Activated CD4-positive, alpha-beta T cell treated with anti-CD3 and anti-CD28 coated beads, Interleukin-2, amount 50 U/mL, for 48 hours (primary cell): ENCODE results near the gene TNRC6A.
"Not testable (repeated sequence)": the region's sequence is repeated elsewhere in the genome, so short reads cannot be mapped to it uniquely, and the experiment has no call there.

Source experiments
- DNase-seq, 2 experiments: peaks; one replicate each; pipeline ENCODE4 v3.0.0-alpha.2; 2020

TNRC6A gene

DNA sequence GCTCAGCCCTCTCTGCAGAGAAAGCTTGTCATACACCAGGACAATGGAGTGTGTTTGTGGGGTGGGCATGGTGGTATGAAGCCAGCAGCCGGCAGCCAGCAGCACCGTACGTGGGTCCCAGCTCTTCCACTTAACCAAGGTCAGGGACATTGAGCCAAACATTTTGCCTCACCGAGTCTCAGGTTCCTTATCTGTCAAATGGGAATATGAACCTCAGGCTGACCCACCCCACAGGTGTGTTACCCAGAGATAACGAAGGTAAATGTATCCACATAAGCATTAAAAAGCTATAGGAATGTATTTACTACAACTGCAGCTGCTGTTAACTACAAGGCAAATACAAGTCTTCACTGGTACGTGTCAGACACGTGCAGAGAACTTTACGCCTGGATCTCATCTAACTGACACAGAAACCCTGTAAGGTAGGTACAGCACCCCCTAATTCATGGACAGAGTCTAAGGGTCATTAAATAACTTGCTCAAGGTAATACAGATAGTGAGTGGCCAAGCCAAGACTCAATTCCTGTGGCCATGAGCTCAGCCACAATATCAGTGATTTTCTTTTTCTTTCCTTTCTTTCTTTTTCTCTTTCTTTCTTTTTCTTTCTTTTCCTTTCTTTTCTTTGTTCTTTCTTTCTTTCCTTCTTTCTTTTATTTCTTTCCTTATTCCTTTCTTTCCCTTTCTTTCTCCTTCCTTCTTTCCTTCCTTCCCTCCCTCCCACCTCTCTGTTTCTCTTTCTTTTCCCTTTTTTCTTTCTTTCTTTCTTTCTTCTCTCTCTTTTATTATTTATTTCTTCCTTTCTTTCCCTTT is 117.3 kb downstream of the TNRC6A start:
- no peak for DNase-seq

DNA sequence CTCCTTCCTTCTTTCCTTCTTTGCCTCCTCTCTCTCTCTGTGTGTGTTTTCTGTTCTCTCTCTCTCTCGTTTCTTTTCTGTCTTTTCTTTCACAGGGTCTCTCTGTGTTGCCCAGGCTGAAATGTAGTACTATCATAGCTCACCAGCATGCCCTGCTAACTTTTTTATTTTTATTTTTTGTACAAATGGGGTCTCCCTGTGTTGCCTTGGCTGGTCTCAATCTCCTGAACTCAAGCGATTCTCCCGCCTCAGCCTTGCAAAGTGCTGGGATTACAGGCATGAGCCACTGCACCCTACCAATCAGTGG is 117.9 kb downstream of the TNRC6A start:
- no peak for DNase-seq

DNA sequence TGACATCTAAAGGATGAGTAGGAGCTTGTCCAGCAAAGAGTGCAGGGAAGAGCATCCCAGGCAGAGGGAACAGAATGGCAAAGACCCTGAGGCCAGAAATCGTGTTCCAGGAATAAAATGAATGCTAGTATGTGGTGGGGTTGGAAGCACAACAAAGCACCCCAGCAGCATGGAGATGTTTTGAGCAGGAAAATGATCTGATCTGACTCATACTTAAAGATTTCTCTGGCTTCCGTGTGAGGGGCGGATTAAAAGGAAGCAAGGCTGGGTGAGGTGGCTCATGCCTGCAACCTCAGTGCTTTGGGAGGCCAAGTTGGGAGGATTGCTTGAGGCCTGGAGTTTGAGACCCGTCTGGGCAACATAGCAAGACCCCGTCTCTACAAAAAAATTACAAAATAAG is 118.6 kb downstream of the TNRC6A start:
- DNase-seq, result no peak

DNA sequence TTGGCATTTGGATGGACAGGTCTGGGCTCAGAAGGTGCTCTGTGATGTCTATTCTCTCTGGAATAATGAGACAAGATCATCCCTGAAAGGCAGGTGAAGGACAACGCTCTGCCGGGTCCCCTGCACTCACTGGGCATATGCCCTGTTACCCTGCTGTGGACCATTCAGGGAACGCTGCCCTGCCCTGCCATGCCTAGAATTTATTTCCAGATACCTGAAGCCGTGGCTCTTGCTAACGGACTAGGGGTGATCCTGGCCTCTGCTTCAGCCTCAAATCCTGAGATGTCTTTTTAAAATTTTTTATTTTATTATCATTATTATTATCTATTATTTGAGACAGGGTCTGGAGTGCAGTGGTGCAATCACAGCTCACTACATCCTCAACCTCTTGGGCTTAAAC is 120.2 kb downstream of the TNRC6A start:
- DNase-seq, result no peak

DNA sequence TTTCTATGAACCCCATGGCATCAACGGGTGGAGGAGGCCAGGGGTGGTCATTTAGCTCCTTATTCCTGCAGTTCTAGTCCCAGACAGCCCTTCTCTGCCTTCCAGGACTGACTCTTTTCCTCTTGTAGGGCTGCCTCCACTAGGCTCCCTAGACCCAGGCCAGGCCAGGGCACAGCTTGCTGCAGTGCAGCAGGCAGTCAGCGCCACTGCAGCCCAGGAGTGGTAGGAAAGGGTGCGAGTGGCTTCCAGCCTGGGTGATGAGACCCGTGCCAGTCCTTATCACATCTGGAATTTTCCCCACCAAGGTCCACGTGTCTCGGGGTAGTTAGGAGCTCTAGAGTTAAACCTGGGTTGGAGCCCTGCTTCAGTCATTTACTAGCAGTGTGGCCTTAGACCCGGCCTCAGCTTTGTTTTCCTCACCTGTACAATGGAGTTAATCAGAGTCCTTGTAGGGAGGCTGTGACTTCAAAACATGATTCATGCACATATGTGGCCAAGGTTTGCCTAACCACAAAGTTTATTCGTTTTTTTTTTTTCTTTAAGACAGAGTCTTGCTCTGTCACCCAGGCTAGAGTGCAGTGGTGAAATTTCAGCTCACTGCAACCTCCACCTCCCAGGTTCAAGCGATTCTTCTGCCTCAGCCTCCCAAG is 121.0 kb downstream of the TNRC6A start:
- no peak for DNase-seq

DNA sequence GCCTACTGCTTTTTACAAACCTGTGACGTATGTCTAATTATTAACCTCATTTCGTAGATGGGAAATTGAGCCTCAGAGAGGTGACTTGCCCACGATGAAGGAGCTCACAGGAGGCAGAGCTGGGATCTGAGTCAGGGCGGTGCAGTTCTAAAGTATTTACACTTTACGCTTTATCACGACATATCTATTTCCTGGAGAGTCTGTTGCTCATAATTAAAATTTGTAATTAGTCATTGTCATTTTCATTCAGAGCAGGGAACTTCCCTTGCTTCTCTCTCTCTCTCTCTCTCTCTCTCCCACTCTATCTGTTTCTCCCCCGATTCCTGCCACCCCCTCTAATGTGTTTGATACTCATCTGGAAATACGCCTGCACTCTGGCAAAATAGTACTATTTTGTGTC is 122.2 kb downstream of the TNRC6A start:
- DNase-seq, result peak; percentile 33 to 51

DNA sequence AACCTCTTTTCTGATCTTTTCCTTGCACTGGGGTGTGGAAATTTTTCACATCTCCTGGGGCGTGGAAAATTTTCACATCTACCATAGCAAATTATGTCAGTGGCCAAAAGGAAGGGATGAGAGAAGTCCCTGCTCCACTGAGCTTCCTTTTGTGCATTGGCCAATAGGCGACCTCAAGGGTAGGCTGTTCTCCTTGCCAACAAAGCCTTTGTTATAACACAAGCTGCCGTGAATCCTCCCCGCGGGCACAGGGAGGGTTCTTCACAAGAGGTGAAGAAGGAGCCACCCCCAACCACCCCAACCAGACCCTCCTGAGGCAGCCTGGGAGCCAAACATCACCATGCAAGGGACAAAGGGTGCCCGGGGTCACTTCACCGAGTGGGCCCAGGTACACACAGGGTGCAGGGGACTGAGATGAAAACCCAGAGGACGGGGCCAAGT is 122.8 kb downstream of the TNRC6A start:
- no peak for DNase-seq

DNA sequence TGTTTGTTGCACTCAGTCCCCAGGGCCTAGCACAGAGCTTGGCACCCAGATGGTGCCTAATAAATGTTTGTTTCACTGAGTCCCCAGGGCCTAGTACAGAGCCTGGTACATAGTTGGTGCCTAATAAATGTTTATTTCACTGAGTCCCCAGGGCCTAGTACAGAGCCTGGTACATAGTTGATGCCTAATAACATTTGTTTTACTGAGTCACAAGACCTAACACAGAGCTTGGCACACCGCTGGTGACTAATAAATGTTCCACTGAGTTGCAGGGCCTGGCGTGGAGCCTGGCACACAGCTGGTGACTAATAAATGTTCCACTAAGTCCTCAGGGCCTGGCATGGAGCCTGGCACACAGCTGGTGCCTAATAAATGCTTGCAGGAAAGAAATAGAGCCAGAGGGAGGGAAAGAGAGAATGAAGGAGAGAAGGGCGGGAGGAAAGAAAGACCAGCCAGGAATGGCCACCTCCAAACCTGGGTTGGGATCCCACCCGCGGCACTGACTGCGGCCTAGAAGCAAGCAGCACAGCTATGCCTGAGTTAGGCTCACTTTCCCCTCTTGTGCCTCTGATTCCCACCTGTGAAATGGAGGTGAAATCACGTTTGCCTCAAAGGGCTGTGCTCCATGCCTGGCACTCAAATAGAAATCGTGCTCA is 123.8 kb downstream of the TNRC6A start:
- no peak for DNase-seq

DNA sequence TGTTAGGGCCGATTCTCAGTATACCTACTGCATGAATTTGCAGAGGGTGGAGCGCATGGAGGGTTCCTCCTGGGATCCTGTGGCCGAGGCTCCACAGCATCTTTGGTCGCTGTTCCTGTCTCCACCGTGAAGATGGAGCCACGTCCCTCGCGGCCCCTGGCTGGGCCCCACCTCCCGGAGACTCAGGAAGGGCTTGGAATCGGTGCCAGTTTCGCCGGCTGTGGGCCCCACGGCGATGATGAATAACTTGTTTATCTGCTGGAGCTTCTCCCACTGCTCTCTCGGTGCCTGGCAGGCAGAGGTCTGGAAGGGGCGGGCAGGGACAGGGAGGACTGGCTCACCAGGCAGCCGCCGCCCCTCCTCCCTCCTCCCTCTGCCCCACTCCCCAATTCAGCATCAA is 124.4 kb downstream of the TNRC6A start:
- DNase-seq, result no peak

DNA sequence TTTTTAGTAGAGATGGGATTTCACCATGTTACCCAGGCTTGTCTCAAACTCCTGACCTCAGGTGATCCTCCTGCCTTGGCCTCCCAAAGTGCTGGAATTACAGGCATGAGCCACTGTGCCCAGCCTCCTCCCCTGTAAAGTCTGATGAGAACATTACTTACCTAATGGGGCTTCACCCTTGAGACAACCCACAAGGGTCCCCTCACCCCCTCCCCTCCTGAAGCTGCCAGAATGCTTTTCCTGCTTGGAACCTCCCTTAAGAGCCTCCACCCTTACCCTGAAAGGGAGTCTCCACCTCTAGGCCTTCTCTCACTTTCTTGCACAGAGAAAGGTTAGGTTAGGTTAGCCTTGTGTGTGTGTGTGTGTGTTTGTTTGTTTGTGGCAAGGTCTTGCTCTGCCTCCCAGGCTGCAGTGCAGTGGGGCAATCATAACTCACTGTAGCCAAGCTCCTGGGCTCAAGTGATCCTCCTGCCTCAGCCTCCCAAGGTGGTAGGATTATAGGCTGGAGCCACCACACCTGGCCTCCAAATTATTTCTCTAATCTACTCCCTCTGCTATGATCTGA is 125.2 kb downstream of the TNRC6A start:
- no peak for DNase-seq

DNA sequence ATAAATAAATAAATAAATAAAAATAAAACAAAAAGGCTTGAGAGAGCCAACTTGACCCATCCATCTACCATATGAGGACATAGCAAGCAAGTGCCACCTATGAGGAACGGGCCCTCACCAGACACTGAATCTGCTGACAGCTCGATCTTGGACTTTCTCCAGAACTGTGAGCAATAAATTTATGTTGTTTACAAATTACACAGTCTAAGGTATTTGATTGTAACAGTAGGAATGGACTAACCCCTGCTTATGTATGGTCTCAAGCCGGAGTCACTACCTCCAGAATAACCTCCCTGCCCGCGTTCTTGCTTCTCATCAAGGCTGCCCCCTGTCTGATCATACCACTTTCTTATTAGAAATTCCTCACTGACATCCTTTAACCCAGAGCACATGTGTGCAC is 126.2 kb downstream of the TNRC6A start:
- DNase-seq, result no peak

DNA sequence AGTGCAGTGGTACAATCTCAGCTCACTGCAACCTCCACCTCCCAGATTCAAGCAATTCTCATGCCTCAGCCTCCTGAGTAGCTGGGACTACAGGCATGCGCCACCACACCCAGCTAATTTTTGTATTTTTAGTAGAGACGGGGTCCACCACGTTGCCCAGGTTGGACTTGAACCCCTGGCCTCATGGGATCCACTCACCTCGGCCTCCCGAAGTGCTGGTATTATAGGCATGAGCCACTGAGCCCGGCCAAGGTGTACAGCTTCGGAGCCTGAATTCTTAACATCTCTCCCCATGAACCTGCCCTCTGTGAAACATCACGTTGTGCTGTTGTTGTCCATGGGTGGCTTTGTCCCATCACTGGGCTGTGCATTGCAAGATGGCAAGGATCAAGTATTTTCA is 127.4 kb downstream of the TNRC6A start:
- DNase-seq, result not testable (repeated sequence)

DNA sequence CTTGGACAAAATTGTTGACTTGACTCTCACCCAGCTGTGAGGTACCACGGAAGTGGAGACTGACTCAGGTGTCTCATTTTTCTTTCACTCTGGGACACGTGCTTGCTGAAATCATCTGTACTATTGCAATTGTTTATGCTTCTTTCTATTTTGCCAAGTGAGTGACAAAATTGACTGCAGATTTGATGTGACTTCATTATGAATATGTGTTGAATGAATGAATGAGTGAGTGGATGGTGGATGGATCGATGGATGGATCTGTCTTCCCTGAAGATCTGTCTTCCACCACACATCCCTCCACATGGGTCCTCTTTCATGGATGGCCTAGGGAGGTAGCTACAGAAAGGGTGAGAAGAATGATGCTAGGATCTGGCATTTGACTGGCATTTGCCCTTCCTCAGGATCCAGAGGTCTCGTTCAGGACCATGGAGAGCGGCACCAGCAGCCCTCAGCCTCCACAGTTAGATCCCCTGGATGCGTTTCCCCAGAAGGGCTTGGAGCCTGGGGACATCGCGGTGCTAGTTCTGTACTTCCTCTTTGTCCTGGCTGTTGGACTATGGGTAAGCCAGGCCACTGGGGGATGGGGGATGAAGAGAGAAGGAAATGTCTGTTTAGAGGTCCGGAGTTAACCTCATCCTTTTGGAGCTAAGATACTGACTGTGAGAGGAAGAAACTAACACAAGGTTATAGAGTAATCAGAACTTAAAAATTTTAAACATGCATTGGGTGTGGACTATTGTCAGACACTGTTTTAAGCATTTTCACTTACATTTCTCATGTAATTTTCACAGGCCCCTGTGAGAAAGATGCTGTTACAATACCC is 129.0 kb downstream of the TNRC6A start:
- peak; percentile 64 to 67 for DNase-seq

DNA sequence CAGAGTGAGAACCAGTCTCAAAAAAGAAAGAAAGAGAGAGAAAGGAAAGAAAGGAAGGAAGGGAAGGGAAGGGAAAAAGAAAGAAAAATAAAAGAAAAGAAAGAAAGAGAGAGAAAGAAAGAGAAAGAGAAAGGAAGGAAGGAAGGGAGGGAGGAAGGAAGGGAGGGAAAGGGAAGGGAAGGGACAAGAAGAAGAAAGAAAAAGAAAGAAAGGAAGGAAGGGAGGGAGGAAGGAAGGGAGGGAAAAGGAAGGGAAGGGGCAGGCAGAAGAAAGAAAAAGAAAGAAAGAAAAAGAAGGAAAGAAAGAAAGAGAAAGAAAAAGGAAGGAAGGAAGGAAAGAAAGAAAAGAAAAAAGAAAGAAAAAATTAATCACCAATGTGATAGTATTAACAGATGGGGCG is 132.0 kb downstream of the TNRC6A start:
- DNase-seq, result no peak

DNA sequence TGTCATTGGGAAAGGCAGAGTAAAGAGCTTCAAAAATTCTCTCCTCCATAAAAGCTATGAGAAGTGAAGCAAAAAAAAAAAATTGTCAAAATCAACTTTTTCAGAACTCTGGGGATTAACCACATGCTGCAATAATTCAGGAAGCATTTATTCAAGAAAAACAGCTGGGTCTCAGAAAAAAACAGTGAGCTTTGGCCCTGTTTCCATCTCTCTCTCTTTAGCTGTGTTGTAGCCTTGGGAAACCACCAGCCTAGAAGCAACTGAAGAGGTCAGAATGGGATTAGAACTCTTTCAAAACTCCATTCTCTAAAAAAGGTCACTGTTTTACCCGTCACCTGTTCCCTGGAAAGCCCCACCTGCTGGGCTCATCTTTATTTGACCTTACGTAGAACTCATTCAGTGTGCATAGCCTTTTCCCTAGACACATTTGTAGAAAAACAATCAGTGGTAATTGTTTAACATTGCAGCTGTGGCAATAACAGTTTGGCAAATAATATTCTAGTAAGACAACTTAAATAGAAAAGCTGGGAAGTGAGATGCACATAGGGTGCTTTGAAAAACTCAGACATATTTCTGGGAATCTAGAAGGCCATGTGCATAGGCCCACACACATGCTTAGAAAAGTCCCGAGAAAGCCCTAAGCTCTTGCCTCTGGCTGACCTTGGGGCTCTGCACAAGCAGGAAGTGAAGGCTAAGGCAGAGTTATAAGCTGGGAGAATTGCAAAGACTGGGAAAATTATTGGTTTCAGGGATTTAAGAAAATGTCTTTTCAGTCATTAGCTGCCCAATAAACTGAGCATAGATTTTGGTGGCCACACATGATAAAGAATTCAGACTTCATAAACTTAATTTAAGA is 134.4 kb downstream of the TNRC6A start:
- DNase-seq, result no peak

DNA sequence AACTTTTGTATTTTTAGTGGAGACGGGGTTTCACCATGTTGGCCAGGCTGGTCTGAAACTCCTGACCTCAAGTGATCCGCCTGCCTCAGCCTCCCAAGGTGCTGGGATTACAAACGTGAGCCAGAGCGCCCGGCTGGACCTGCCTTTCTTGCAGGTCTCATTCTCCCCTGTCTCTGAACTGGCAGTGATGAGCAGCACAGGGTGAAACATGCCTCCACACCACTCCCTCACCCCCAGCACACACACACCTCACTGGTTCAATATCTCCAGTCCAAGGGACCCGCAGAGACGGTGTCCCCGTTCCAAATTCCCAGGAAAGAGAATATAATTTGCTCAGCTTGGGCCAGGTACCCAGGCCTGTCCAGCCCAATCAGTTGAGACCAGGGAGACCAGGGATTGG is 139.6 kb downstream of the TNRC6A start:
- DNase-seq, result no peak

DNA sequence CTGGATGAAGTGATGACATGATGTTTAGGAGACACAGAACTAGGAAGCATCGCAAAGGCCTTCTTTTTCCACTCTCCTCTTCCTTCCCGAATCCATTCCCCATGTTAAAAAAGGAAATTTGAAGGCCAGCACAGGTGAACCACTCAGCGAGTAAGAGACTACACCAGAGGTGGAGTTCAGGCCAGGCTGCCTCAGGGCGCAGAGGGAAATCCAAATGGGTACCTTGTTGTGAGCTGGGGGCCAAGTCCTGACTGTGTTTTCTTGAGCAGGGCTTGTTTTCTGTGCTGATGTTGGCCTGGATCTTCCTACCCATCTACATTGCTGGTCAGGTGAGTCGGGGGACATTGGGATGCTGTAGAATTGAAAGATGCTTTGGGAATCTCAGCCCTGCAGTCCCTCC is 142.4 kb downstream of the TNRC6A start:
- no peak for DNase-seq

DNA sequence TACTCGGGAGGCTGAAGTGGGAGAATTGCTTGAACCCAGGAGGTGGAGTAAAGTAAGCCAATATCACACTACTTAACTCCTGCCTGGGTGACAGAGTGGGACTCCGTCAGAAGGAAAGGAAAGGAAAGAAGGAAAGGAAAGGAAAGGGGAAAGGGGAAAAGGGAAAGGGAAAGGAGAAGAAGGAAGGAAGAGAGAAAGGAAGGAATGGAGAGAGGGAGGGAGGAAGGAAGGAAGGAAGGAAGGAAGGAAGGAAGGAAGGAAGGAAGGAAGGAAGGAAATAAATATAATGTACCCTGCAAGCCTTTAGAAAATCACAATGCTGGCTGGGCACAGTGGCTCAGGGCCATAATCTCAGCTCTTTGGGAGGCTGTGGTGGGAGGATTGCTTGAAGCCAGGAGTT is 143.6 kb downstream of the TNRC6A start:
- DNase-seq, result no peak

DNA sequence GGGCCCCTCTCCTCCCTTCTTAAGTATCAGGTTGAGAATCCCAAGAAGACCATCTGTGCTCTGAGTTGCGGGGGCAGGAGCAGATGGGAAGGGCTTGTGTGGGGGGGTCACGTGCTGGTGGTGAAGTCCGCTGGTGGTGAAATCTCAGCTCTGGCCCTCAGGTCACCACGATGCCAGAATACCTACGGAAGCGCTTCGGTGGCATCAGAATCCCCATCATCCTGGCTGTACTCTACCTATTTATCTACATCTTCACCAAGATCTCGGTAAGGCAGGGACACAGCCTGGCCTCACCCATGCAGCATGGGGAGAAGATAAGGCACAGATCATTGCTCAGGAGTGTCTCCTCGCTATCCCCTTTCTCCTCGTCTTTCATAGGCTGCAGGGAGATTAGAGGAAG is 146.0 kb downstream of the TNRC6A start:
- DNase-seq, result no peak
